HEK293 (cell line): Measurements from ENCODE around the gene EVL.

Source experiments
- CTCF ChIA-PET: fragments of 350-600 bp; formaldehyde crosslinking; extraction: SDS; loops from one replicate; lab custom pipeline; 2021; ENCODE audit warnings: antibody characterized with exemption; lab: Yijun Ruan, JAX
- POLR2A ChIA-PET: fragments of 300-600 bp; formaldehyde crosslinking; extraction: SDS; loops from one replicate; lab custom pipeline; 2020; ENCODE audit warnings: antibody characterized with exemption, inconsistent platforms; lab: Yijun Ruan, JAX
- H3K27ac ChIP-seq: fragments of 200-500 bp; sonication (Bioruptor generic); 2 replicates; pipeline ENCODE4 v1.5.1; 2014; ENCODE audit warnings: low read depth, low read length, control low read depth, inconsistent platforms; ENCODE audit errors: extremely low read depth
- H3K36me3 ChIP-seq, 2 experiments: fragments of 200-500 bp in 1 of 2; sonication (Bioruptor generic) in 1 of 2; 1 replicate in 1 of 2; 2 replicates in 1 of 2; pipeline ENCODE4 v1.5.1; 2014 to 2017; ENCODE audit warnings: inconsistent platforms in 2 of 2, low read length in 2 of 2; ENCODE audit not compliant: control insufficient read depth in 2 of 2, insufficient read depth in 1 of 2
- H3K4me1 ChIP-seq: fragments of 200-500 bp; sonication (Bioruptor generic); 2 replicates; pipeline ENCODE4 v1.5.1; 2014; ENCODE audit warnings: mild to moderate bottlenecking, low read length, inconsistent platforms; ENCODE audit not compliant: control insufficient read depth, insufficient read depth
- H3K4me3 ChIP-seq: 2 replicates; pipeline ENCODE4 v1.5.1; 2011; ENCODE audit warnings: low read depth, mild to moderate bottlenecking, control low read depth, low read length, moderate library complexity
- H3K9me3 ChIP-seq: fragments of 200-500 bp; sonication (Bioruptor generic); 2 replicates; pipeline ENCODE4 v1.5.1; 2014; ENCODE audit warnings: low read depth, low read length, inconsistent platforms; ENCODE audit not compliant: control insufficient read depth, insufficient read depth
- AEBP2 ChIP-seq: fragments of 450-650 bp; formaldehyde crosslinking; IDR thresholded peaks from 2 replicates; pipeline ENCODE4 v1.5.1; 2016; ENCODE audit warnings: missing biosample characterization, missing genetic modification characterization, borderline replicate concordance
- BCL11B ChIP-seq: fragments of 450-650 bp; formaldehyde crosslinking; IDR thresholded peaks from 2 replicates; pipeline ENCODE4 v1.5.1; 2016; ENCODE audit warnings: low read depth, missing biosample characterization, missing genetic modification characterization
- GLIS1 ChIP-seq: fragments of 450-650 bp; formaldehyde crosslinking; IDR thresholded peaks from 2 replicates; pipeline ENCODE4 v1.5.1; 2016; ENCODE audit warnings: missing biosample characterization, missing genetic modification characterization
- HOXA7 ChIP-seq: sonication (generic); formaldehyde crosslinking; IDR thresholded peaks from 2 replicates; pipeline ENCODE4 v1.8.1; 2022; ENCODE audit warnings: missing genetic modification reagents, borderline replicate concordance
- OSR2 ChIP-seq: fragments of 450-650 bp; formaldehyde crosslinking; IDR thresholded peaks from 2 replicates; pipeline ENCODE4 v1.5.1; 2016; ENCODE audit warnings: missing biosample characterization, missing genetic modification characterization
- PRDM2 ChIP-seq: fragments of 450-650 bp; formaldehyde crosslinking; IDR thresholded peaks from 2 replicates; pipeline ENCODE4 v1.5.1; 2016; ENCODE audit warnings: missing biosample characterization, missing genetic modification characterization, borderline replicate concordance
- SP7 ChIP-seq: fragments of 450-650 bp; formaldehyde crosslinking; IDR thresholded peaks from 2 replicates; pipeline ENCODE4 v1.5.1; 2016; ENCODE audit warnings: missing biosample characterization, missing genetic modification characterization
- ZBTB48 ChIP-seq: fragments of 450-650 bp; formaldehyde crosslinking; IDR thresholded peaks from 2 replicates; pipeline ENCODE4 v1.5.1; 2016; ENCODE audit warnings: missing biosample characterization, missing genetic modification characterization
- ZEB2 ChIP-seq: fragments of 450-650 bp; formaldehyde crosslinking; IDR thresholded peaks from 2 replicates; pipeline ENCODE4 v1.5.1; 2016; ENCODE audit warnings: missing biosample characterization, missing genetic modification characterization
- ZNF157 ChIP-seq: fragments of 450-650 bp; formaldehyde crosslinking; IDR thresholded peaks from 2 replicates; pipeline ENCODE4 v1.5.1; 2016; ENCODE audit warnings: missing biosample characterization, missing genetic modification characterization
- ZNF302 ChIP-seq: fragments of 450-650 bp; formaldehyde crosslinking; IDR thresholded peaks from 2 replicates; pipeline ENCODE4 v1.5.1; 2016; ENCODE audit warnings: missing biosample characterization, missing genetic modification characterization, low read depth
- ZNF521 ChIP-seq: fragments of 450-650 bp; formaldehyde crosslinking; IDR thresholded peaks from 2 replicates; pipeline ENCODE4 v1.5.1; 2017; ENCODE audit warnings: missing biosample characterization, mild to moderate bottlenecking, missing genetic modification characterization
- ZNF549 ChIP-seq: fragments of 450-650 bp; IDR thresholded peaks from 2 replicates; pipeline ENCODE4 v1.5.1; 2018; ENCODE audit warnings: missing biosample characterization, missing genetic modification characterization, mild to moderate bottlenecking, inconsistent platforms, moderate library complexity
- ZNF660 ChIP-seq: fragments of 450-650 bp; IDR thresholded peaks from 2 replicates; pipeline ENCODE4 v1.5.1; 2018; ENCODE audit warnings: missing biosample characterization, mild to moderate bottlenecking, missing genetic modification characterization
- ZNF707 ChIP-seq: fragments of 450-650 bp; formaldehyde crosslinking; IDR thresholded peaks from 2 replicates; pipeline ENCODE4 v1.5.1; 2016; ENCODE audit warnings: missing biosample characterization, missing genetic modification characterization
- ZNF830 ChIP-seq: fragments of 450-650 bp; IDR thresholded peaks from 2 replicates; pipeline ENCODE4 v1.5.0; 2018; ENCODE audit warnings: missing biosample characterization, missing genetic modification characterization, low read depth, mild to moderate bottlenecking, moderate library complexity
- ZSCAN16 ChIP-seq: fragments of 450-650 bp; formaldehyde crosslinking; IDR thresholded peaks from 2 replicates; pipeline ENCODE4 v1.5.1; 2016; ENCODE audit warnings: missing biosample characterization, missing genetic modification characterization
- TF ChIP-seq, protein P1 (sequence below): fragments of 450-650 bp; formaldehyde crosslinking; IDR thresholded peaks from 2 replicates; pipeline ENCODE4 v1.5.1; 2017; ENCODE audit warnings: missing biosample characterization, missing genetic modification characterization

The EVL gene

GRCh38 chr14:100123618-100124017 lies 58.4 kb downstream of the EVL start (continued):
- TF ChIP-seq BCL11B (tag by site-specific recombination), result no peak
- no peak for TF ChIP-seq OSR2
- TF ChIP-seq ZSCAN16 (tag by site-specific recombination), result no peak
- TF ChIP-seq, all 188 proteins: peak for 0

DNA sequence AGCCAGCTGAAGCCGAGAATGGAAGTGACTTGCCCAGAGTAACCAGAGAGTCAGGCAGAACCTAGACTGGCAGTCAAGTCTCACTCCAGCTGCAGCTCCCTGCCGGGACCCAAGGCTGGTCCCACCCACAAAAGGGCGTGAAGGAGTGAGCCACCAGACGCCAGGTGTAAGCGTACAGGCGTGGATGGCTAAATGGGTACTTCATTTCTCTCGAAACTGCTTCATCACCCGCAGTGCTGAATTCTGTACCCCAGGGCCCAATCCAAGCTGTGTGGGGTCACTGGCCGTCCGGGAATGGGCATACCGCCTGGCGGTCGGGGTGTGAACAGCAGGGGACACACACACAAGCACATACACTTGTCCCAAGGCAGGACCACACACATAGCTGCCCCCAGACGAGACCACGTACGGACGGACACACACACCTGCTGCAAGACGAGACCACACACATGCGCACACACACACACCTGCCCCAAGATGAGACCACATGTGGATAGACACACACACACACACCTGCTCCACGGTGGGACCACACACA lies 59.4 kb downstream of the EVL start:
- no peak overlapping the region for H3K4me3 ChIP-seq
- peaks cover 0 to 44% of the 10 kb centered on the region in 2 experiments; a peak in 2 of 3 replicates for H3K36me3 ChIP-seq
- CTCF ChIA-PET, result interaction anchor here (0.6 to 1.4 kb wide), 3 partner anchors 11 to 178 kb away, joined by 3 to 4 read pairs (median 3); no protein-coding TSS in a partner anchor
- H3K9me3 ChIP-seq, result no peaks in the 10 kb centered on the region
- no peaks in the 10 kb centered on the region for H3K4me1 ChIP-seq
- no peak overlapping the region for H3K27ac ChIP-seq
- POLR2A ChIA-PET, result no interaction called here
- TF ChIP-seq OSR2 (no peak), BCL11B (tag by site-specific recombination) (no peak), SP7 (no peak), GLIS1 (tag by site-specific recombination) (no peak), ZNF549 (tag by site-specific recombination) (no peak), AEBP2 (tag by site-specific recombination) (no peak), ZNF157 (no peak), ZNF707 (tag by site-specific recombination) (no peak), ZNF521 (no peak), ZEB2 (tag by site-specific recombination) (no peak), HOXA7 (CRISPR knock-in tag) (no peak), PRDM2 (tag by site-specific recombination) (no peak), ZNF660 (tag by site-specific recombination) (no peak), ZNF302 (no peak), ZNF830 (tag by site-specific recombination) (no peak), ZBTB48 (tag by site-specific recombination) (no peak)
- TF ChIP-seq, protein P1, sequence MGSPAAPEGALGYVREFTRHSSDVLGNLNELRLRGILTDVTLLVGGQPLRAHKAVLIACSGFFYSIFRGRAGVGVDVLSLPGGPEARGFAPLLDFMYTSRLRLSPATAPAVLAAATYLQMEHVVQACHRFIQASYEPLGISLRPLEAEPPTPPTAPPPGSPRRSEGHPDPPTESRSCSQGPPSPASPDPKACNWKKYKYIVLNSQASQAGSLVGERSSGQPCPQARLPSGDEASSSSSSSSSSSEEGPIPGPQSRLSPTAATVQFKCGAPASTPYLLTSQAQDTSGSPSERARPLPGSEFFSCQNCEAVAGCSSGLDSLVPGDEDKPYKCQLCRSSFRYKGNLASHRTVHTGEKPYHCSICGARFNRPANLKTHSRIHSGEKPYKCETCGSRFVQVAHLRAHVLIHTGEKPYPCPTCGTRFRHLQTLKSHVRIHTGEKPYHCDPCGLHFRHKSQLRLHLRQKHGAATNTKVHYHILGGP (tag by site-specific recombination), result no peak
- TF ChIP-seq, all 188 proteins: peak for 0
